Neural progenitor cell (in vitro differentiated cells): ENCODE measurements around the gene ANXA11. TPM values are rescaled to one million over a fixed set of nuclear protein-coding genes. Genes with fewer than 3 reads are reported as not detected.
A peak's percentile ranks its signal among the peaks of the same experiment; 100 is the strongest.

Experiments
- DNase-seq: peaks from one replicate; pipeline ENCODE4 v3.0.0-alpha.2; 2016; ENCODE audit warnings: low spot score
- H2AFZ ChIP-seq: fragments of 200-600 bp; sonication (generic); replicated peaks from 2 replicates; pipeline ENCODE4 v1.6.1; 2016; ENCODE audit warnings: antibody characterized with exemption
- H3F3A ChIP-seq: fragments of 200-600 bp; sonication (generic); 2 replicates; pipeline ENCODE4 v1.6.1; 2016; ENCODE audit warnings: antibody characterized with exemption, low read depth
- H3K27ac ChIP-seq: fragments of 200-600 bp; sonication (generic); 2 replicates; pipeline ENCODE4 v1.5.1; 2016; ENCODE audit warnings: mild to moderate bottlenecking
- H3K27me3 ChIP-seq: fragments of 200-600 bp; sonication (generic); 2 replicates; pipeline ENCODE4 v1.6.1; 2016; ENCODE audit warnings: mild to moderate bottlenecking, moderate library complexity
- H3K36me3 ChIP-seq: fragments of 200-600 bp; sonication (generic); 2 replicates; pipeline ENCODE4 v1.5.1; 2016
- H3K4me1 ChIP-seq: fragments of 200-600 bp; sonication (generic); 2 replicates; pipeline ENCODE4 v1.6.1; 2016; ENCODE audit warnings: mixed run types
- H3K4me2 ChIP-seq: fragments of 200-600 bp; sonication (generic); 2 replicates; pipeline ENCODE4 v1.6.1; 2016
- H3K4me3 ChIP-seq: fragments of 200-600 bp; sonication (generic); 2 replicates; pipeline ENCODE4 v1.5.1; 2016
- H3K79me2 ChIP-seq: fragments of 200-600 bp; sonication (generic); 2 replicates; pipeline ENCODE4 v1.6.1; 2016; ENCODE audit warnings: low read depth
- H3K9ac ChIP-seq: fragments of 200-600 bp; sonication (generic); 2 replicates; pipeline ENCODE4 v1.6.1; 2016
- H3K9me3 ChIP-seq: fragments of 200-600 bp; sonication (generic); 2 replicates; pipeline ENCODE4 v1.5.1; 2016; ENCODE audit warnings: low read depth
- H4K20me1 ChIP-seq: fragments of 200-600 bp; sonication (generic); 2 replicates; pipeline ENCODE4 v1.6.1; 2016; ENCODE audit warnings: low read depth
- H3K27ac Mint-ChIP-seq: 3 replicates; pipeline ENCODE4 v1.8.0; 2021; ENCODE audit warnings: mixed read lengths
- H3K27me3 Mint-ChIP-seq: 2 replicates; pipeline ENCODE4 v1.8.0; 2022; ENCODE audit warnings: low read depth, mild to moderate bottlenecking, inconsistent platforms, moderate library complexity, mixed read lengths; ENCODE audit not compliant: insufficient read depth
- H3K36me3 Mint-ChIP-seq: 3 replicates; pipeline ENCODE4 v1.8.0; 2021; ENCODE audit warnings: mixed read lengths
- H3K4me1 Mint-ChIP-seq: 3 replicates; pipeline ENCODE4 v1.8.0; 2021; ENCODE audit warnings: mixed read lengths
- H3K4me3 Mint-ChIP-seq: 3 replicates; pipeline ENCODE4 v1.8.0; 2021; ENCODE audit warnings: mild to moderate bottlenecking, moderate library complexity, mixed read lengths
- H3K9me3 Mint-ChIP-seq: 3 replicates; pipeline ENCODE4 v1.8.0; 2020; ENCODE audit warnings: mixed read lengths
- EZH2 ChIP-seq: fragments of 200-600 bp; sonication (generic); IDR thresholded peaks from 2 replicates; pipeline ENCODE4 v1.6.1; 2017; ENCODE audit warnings: antibody characterized with exemption, mild to moderate bottlenecking, moderate library complexity
- EZH2phosphoT487 ChIP-seq: fragments of 200-600 bp; sonication (generic); IDR thresholded peaks from 2 replicates; pipeline ENCODE4 v1.6.1; 2017; ENCODE audit warnings: antibody characterized with exemption
- total RNA-seq: library from RNA; depleted of rRNA; stranded (reverse); fragments of >200 nt; gene quantifications from 2 replicates; pipeline ENCODE4 v1.2.3, GENCODE V29; 2015; ENCODE audit warnings: low replicate concordance
- TF ChIP-seq, protein P1 (sequence below): fragments of 200-600 bp; sonication (generic); IDR thresholded peaks from 2 replicates; pipeline ENCODE4 v1.5.1; 2017; ENCODE audit warnings: antibody characterized with exemption, mild to moderate bottlenecking

The ANXA11 gene
- total RNA-seq, 1 donor from 2014 or later: 2.7 TPM

DNA sequence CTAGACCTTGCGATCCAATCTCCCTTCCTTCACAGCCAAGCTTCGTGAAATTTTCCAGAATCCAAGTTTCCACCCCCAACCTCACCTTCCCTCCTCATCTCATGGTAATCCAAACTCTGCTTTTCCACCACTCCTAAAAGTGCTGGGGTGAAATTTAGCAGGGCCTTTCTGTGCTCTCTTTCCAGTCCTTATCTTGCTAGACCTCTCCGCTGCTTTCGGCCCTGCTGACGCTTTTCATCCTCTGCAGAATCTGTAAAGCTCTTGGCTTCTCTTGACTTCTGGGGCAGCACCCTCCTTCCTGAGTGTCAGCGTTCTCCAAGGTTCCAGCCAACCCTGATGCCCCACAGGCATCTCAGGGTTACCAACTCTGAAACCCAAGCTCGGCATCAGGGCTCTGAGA lies 65.1 kb downstream of the ANXA11 start:
- Histone ChIP-seq H3K4me1 (peaks cover 7% of the 10 kb centered on the region), H3K4me3 (no peak overlapping the region), H3K27ac (no peak overlapping the region), H3K4me2 (no peak overlapping the region), H4K20me1 (no peaks in the 10 kb centered on the region), H3K27me3 (peaks cover 15% of the 10 kb centered on the region), H2AFZ (no peak overlapping the region), H3K9ac (no peak overlapping the region), H3K9me3 (no peaks in the 10 kb centered on the region), H3K79me2 (no peaks in the 10 kb centered on the region), H3F3A (no peaks in the 10 kb centered on the region), H3K36me3 (no peaks in the 10 kb centered on the region)
- Mint-ChIP-seq H3K27ac (no peak overlapping the region), H3K9me3 (no peaks in the 10 kb centered on the region), H3K36me3 (no peaks in the 10 kb centered on the region), H3K4me3 (no peak overlapping the region), H3K27me3 (no peaks in the 10 kb centered on the region), H3K4me1 (peaks cover 9% of the 10 kb centered on the region)
- TF ChIP-seq EZH2: no peak
- TF ChIP-seq, protein P1, sequence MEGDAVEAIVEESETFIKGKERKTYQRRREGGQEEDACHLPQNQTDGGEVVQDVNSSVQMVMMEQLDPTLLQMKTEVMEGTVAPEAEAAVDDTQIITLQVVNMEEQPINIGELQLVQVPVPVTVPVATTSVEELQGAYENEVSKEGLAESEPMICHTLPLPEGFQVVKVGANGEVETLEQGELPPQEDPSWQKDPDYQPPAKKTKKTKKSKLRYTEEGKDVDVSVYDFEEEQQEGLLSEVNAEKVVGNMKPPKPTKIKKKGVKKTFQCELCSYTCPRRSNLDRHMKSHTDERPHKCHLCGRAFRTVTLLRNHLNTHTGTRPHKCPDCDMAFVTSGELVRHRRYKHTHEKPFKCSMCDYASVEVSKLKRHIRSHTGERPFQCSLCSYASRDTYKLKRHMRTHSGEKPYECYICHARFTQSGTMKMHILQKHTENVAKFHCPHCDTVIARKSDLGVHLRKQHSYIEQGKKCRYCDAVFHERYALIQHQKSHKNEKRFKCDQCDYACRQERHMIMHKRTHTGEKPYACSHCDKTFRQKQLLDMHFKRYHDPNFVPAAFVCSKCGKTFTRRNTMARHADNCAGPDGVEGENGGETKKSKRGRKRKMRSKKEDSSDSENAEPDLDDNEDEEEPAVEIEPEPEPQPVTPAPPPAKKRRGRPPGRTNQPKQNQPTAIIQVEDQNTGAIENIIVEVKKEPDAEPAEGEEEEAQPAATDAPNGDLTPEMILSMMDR: no peak
- no peak for TF ChIP-seq EZH2phosphoT487
- DNase-seq: no peak

DNA sequence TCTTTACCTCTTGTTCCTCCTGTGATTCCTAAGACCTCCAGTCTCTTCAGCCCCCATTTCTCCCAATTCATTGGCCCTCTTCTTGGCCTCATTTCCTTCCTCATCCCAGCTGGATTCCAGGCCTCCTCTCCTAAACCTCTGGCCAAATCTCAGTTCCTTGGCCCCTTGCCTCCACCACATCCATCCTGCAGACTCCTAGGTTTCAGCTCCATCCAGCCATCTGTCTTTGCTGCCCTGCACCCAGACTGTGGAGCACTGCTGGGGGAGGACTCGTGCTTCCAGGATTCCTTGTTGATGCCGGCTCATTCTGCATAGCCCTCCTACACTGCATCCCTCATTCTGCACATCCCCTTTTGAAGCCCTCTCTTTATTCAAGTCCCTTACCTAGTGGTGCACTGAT lies 66.1 kb downstream of the ANXA11 start:
- TF ChIP-seq EZH2: no peak
- no peak for TF ChIP-seq EZH2phosphoT487
- TF ChIP-seq, protein P1: no peak
- Histone ChIP-seq H3K4me3 (no peak overlapping the region), H3K36me3 (no peaks in the 10 kb centered on the region), H3K9me3 (no peaks in the 10 kb centered on the region), H3F3A (no peaks in the 10 kb centered on the region), H3K9ac (no peak overlapping the region), H3K27me3 (peaks cover 7% of the 10 kb centered on the region), H2AFZ (no peak overlapping the region), H3K79me2 (no peaks in the 10 kb centered on the region), H3K4me1 (peaks cover 7% of the 10 kb centered on the region), H3K4me2 (no peak overlapping the region), H3K27ac (no peak overlapping the region), H4K20me1 (no peaks in the 10 kb centered on the region)
- H3K4me3 Mint-ChIP-seq: no peak overlapping the region
- H3K36me3 Mint-ChIP-seq: no peaks in the 10 kb centered on the region
- DNase-seq: no peak
- peaks cover 9% of the 10 kb centered on the region for H3K4me1 Mint-ChIP-seq
- H3K27ac Mint-ChIP-seq: no peak overlapping the region
- H3K27me3 Mint-ChIP-seq: no peaks in the 10 kb centered on the region
- H3K9me3 Mint-ChIP-seq: no peaks in the 10 kb centered on the region

DNA sequence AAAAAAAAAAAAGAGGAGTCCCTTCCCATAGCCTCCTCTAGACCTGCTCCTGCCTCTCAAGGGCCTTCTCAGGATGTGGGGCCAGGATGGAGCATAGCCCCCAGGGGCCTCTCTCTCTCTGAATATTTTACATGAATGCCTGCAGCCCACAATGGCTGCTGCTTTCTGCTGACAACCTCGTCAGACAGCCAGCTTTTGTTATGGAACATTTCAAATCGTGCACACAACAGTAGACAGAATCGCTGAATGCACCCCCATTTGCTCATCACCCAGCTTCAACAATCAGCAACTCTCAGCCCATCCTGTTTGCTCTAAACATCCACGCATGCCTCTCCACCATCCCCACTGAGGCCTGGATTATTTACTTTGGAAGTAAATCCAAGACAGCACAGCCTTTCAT lies 67.4 kb downstream of the ANXA11 start:
- Histone ChIP-seq H3K79me2 (no peaks in the 10 kb centered on the region), H3F3A (no peaks in the 10 kb centered on the region), H3K9me3 (no peaks in the 10 kb centered on the region), H3K4me1 (peaks cover 9% of the 10 kb centered on the region), H3K27ac (no peak overlapping the region), H3K36me3 (no peaks in the 10 kb centered on the region), H3K9ac (no peak overlapping the region), H3K4me3 (no peak overlapping the region), H4K20me1 (no peaks in the 10 kb centered on the region), H2AFZ (no peak overlapping the region), H3K4me2 (no peak overlapping the region), H3K27me3 (peaks cover 16% of the 10 kb centered on the region)
- Mint-ChIP-seq H3K4me3 (no peak overlapping the region), H3K27ac (peak overlapping the region; percentile 77), H3K9me3 (no peaks in the 10 kb centered on the region), H3K4me1 (peaks cover 15% of the 10 kb centered on the region), H3K27me3 (peaks cover 6% of the 10 kb centered on the region), H3K36me3 (no peaks in the 10 kb centered on the region)
- no peak for TF ChIP-seq EZH2phosphoT487
- TF ChIP-seq, protein P1: no peak
- TF ChIP-seq EZH2: no peak
- DNase-seq: no peak
